A673 (cell line): ENCODE results near the gene GDPD5. TPM values are rescaled to one million over a fixed set of nuclear protein-coding genes. Genes with fewer than 3 reads are reported as not detected.

ENCODE experiments used
- BruUV-seq: library from RNA; stranded (reverse); fragments of 400-500 nt; replicated peaks from 2 replicates; lab custom pipeline; 2021; lab: Mats Ljungman, UMichigan
- CTCF ChIA-PET: fragments of 300-600 bp; sonication (Branson Sonifier 250); formaldehyde crosslinking; loops from one replicate; lab custom pipeline; 2022; ENCODE audit warnings: antibody characterized with exemption; lab: Charles Lee
- POLR2A ChIA-PET: fragments of 300-600 bp; sonication (Branson Sonifier 250); formaldehyde crosslinking; loops from one replicate; lab custom pipeline; 2022; ENCODE audit warnings: antibody characterized with exemption; ENCODE audit not compliant: low non-redundant PET; lab: Charles Lee
- DNase-seq: peaks from one replicate; pipeline ENCODE4 v3.0.0-alpha.2; 2015; ENCODE audit warnings: low spot score
- H3K27ac ChIP-seq: fragments of 200-600 bp; sonication (generic); 2 replicates; pipeline ENCODE4 v1.5.1; 2016; ENCODE audit warnings: mixed run types, low read depth, mild to moderate bottlenecking, mixed read lengths, antibody characterized with exemption, low read length; ENCODE audit not compliant: poor library complexity, severe bottlenecking
- H3K27me3 ChIP-seq: fragments of 200-600 bp; sonication (generic); replicated peaks from 2 replicates; pipeline ENCODE4 v1.6.1; 2017; ENCODE audit warnings: mixed run types, low read depth, mild to moderate bottlenecking, mixed read lengths, antibody characterized with exemption, low read length; ENCODE audit not compliant: insufficient read depth, poor library complexity
- H3K36me3 ChIP-seq: fragments of 200-600 bp; sonication (generic); 2 replicates; pipeline ENCODE4 v1.6.1; 2016; ENCODE audit warnings: mixed run types, mild to moderate bottlenecking, mixed read lengths, antibody characterized with exemption, low read length; ENCODE audit not compliant: insufficient read depth, poor library complexity, severe bottlenecking
- H3K4me1 ChIP-seq: fragments of 200-600 bp; sonication (generic); 2 replicates; pipeline ENCODE4 v1.6.1; 2017; ENCODE audit warnings: mixed run types, mild to moderate bottlenecking, mixed read lengths, antibody characterized with exemption, low read length; ENCODE audit not compliant: insufficient read depth, poor library complexity, severe bottlenecking
- H3K4me3 ChIP-seq: fragments of 200-600 bp; sonication (generic); 2 replicates; pipeline ENCODE4 v1.5.1; 2016; ENCODE audit warnings: low read depth, mixed run types, mild to moderate bottlenecking, mixed read lengths, low read length; ENCODE audit not compliant: poor library complexity, severe bottlenecking
- H3K9me3 ChIP-seq: fragments of 200-600 bp; sonication (generic); 2 replicates; pipeline ENCODE4 v1.6.1; 2016; ENCODE audit warnings: mixed run types, low read depth, mild to moderate bottlenecking, mixed read lengths, antibody characterized with exemption, low read length; ENCODE audit not compliant: poor library complexity, severe bottlenecking
- EZH2 ChIP-seq: fragments of 200-600 bp; sonication (generic); IDR thresholded peaks from 2 replicates; pipeline ENCODE4 v1.6.1; 2017; ENCODE audit warnings: borderline replicate concordance, low read depth, mild to moderate bottlenecking, mixed read lengths, antibody characterized with exemption, low read length; ENCODE audit not compliant: poor library complexity, severe bottlenecking
- intact Hi-C: fragments of 100-400 bp; cut with micrococcal nuclease; formaldehyde crosslinking; loops from one replicate; pipeline ENCODE4 v1.10.0; 2022; ENCODE audit not compliant: unreplicated experiment
- total RNA-seq: library from RNA; stranded (reverse); gene quantifications from 2 replicates; pipeline ENCODE4 v1.2.3, GENCODE V29; 2021
- TF ChIP-seq, protein P1 (sequence below): fragments of 300-800, 200-600 bp; sonication (generic); conservative IDR thresholded peaks from 2 replicates; pipeline ENCODE4 v1.5.1; 2017; ENCODE audit warnings: low read depth, mild to moderate bottlenecking, antibody characterized with exemption, low read length, moderate library complexity, mixed read lengths

Gene GDPD5
- total RNA-seq, 1 experiment from 2014 or later: 1.4 TPM

DNA sequence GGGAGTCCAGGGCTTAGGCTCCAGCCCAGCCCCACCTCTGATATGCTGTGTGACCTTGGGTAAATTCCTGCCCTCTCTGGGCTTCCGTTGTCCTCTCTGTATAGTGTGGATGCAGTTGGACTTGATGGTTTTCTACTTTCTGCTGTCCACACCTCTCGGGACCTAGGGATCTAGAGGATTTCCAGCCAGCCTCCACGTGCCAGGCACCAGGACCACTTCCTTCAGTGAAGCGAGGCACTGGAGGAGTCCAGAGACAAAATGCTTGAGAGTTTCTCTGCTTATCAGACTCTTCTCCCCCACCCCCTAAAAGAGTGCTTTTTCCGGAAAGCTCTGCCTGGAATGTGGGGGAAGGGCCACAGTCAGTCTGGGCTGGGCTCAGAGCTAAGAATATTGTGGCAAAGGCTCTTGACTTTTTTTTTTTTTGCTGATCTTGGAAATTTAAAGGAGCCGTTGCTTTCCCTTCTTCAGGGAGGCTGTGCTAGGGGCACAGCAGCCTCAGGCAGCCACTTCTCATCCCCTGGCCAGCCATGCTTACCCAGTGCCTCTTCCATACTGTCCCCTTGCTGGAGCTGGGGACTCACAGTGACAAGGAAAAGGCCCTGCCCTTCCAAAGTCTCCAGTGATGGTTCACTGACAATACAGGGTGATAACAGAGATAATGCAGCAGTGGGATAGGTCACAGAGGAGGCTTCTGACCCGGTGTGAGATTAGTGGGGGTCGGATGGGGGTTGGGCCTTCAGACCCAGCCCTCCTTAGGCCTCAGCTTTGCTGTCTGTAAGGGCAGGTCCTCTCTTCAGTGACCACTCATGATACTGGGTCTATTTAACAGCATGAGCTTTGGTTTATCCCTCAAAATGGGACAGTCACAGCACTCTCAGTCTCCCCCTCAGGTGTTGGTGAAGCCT is 33.5 kb upstream of the GDPD5 start:
- H3K27me3 ChIP-seq: no peaks in the 10 kb centered on the region
- no peak overlapping the region for H3K4me3 ChIP-seq
- CTCF ChIA-PET: interaction anchor here (0.6 to 0.7 kb wide), 2 partner anchors 15 to 117 kb away, joined by 3 to 5 read pairs; no protein-coding TSS in a partner anchor
- intact Hi-C loops: no loop called here
- TF ChIP-seq EZH2: no peak
- TF ChIP-seq, protein P1, sequence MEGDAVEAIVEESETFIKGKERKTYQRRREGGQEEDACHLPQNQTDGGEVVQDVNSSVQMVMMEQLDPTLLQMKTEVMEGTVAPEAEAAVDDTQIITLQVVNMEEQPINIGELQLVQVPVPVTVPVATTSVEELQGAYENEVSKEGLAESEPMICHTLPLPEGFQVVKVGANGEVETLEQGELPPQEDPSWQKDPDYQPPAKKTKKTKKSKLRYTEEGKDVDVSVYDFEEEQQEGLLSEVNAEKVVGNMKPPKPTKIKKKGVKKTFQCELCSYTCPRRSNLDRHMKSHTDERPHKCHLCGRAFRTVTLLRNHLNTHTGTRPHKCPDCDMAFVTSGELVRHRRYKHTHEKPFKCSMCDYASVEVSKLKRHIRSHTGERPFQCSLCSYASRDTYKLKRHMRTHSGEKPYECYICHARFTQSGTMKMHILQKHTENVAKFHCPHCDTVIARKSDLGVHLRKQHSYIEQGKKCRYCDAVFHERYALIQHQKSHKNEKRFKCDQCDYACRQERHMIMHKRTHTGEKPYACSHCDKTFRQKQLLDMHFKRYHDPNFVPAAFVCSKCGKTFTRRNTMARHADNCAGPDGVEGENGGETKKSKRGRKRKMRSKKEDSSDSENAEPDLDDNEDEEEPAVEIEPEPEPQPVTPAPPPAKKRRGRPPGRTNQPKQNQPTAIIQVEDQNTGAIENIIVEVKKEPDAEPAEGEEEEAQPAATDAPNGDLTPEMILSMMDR: no peak
- POLR2A ChIA-PET: interaction anchor here (0.6 kb wide), 1 partner anchor 96 kb away, joined by 6 read pairs; no protein-coding TSS in a partner anchor
- H3K4me1 ChIP-seq: peaks cover 64% of the 10 kb centered on the region
- no peaks in the 10 kb centered on the region for H3K9me3 ChIP-seq
- peak overlapping the region; percentile 73 for H3K27ac ChIP-seq
- H3K36me3 ChIP-seq: no peaks in the 10 kb centered on the region
- BruUV-seq: no TSS peak
- peak; percentile 71 for DNase-seq

DNA sequence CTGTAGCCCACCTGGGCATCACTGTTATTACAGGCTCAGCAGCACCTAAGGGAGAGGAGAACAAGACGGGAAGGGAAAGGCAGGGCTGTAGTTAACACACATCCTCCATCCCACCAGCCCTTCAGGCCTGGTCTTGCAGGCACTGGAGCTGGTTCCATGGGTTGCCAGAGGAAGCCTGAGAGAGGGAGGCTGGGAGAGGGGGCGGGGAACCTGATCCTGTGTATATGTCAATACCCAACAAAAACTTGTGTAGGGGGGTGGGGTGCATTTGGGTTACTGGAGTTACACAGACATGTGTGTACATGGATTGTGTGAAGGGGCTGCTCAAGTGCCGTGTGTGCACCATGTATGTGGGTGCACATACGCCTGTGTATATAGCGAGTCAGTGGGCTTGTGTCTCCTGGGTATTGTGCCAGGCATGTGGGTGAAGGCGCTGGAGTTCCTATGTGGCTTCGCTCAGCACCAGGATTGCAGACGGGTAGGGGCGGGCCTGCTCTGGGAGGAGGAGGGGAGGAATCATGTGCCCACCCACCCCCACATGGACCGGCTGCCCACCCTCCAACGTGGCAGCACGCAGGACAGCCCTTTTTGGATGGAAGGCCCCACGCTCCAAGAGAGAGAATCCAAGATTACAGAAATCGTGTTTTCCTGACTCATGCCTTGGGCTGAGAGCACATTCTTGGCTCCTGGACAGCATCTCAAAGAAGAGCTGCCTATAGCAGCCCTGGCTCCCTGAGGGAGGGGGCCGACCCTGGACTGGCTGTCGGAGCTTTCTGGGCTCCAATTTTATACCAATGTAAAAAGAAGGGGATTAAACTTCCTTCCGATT is 32.1 kb upstream of the GDPD5 start:
- peaks cover 67% of the 10 kb centered on the region for H3K4me1 ChIP-seq
- H3K9me3 ChIP-seq: no peaks in the 10 kb centered on the region
- H3K27me3 ChIP-seq: no peaks in the 10 kb centered on the region
- no TSS peak for BruUV-seq
- peak overlapping the region; percentile 73 for H3K27ac ChIP-seq
- no peaks in the 10 kb centered on the region for H3K36me3 ChIP-seq
- intact Hi-C loops: no loop called here
- H3K4me3 ChIP-seq: no peak overlapping the region
- POLR2A ChIA-PET: interaction anchor here (0.5 kb wide), 1 partner anchor 158 kb away, joined by 4 read pairs; no protein-coding TSS in a partner anchor
- CTCF ChIA-PET: no interaction called here
- TF ChIP-seq, protein P1: no peak
- no peak for TF ChIP-seq EZH2
- peak; percentile 66 for DNase-seq

DNA sequence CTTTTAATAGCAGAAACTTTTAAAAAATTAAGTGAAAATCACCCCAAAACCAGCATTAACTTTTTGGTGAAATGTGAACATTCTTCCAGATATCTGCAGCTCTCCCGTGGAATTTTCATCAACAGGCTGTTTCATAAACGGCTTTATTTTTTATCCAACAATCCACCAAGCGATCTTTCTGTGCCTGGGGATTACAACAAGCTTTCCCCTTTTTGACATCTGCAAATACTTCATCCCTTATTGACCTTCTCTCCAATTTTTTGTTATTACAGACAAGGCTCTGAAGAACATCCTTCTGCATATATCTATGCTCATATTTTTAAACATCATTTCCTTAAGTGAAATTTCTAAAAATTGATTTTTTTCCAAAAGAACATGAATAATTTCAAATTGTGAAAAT is 30.5 kb upstream of the GDPD5 start:
- Histone ChIP-seq H3K27ac (peak overlapping the region; percentile 73), H3K36me3 (no peaks in the 10 kb centered on the region), H3K4me1 (peaks cover 61% of the 10 kb centered on the region), H3K4me3 (no peak overlapping the region), H3K9me3 (no peaks in the 10 kb centered on the region), H3K27me3 (no peaks in the 10 kb centered on the region)
- intact Hi-C loops: no loop called here
- POLR2A ChIA-PET: no interaction called here
- CTCF ChIA-PET: no interaction called here
- BruUV-seq: no TSS peak
- DNase-seq: no peak
- TF ChIP-seq EZH2: no peak
- TF ChIP-seq, protein P1: no peak
